ENCODE measurements around the gene C6orf15.
A peak's percentile ranks its signal among the peaks of the same experiment; 100 is the strongest.

The C6orf15 gene

GRCh38 chr6:31154436-31154835, 42.1 kb upstream of the C6orf15 start:
- no peak overlapping the region for H3K4me3 ChIP-seq (ENCODE audit: low read depth, low read length)
- no peak for TF ChIP-seq CTCF (IDR thresholded peaks at IDR 0.05; ENCODE audit: control insufficient read depth, extremely low read depth, insufficient read depth)
- DNase-seq (ENCODE audit: low read depth) = no peak

DNA sequence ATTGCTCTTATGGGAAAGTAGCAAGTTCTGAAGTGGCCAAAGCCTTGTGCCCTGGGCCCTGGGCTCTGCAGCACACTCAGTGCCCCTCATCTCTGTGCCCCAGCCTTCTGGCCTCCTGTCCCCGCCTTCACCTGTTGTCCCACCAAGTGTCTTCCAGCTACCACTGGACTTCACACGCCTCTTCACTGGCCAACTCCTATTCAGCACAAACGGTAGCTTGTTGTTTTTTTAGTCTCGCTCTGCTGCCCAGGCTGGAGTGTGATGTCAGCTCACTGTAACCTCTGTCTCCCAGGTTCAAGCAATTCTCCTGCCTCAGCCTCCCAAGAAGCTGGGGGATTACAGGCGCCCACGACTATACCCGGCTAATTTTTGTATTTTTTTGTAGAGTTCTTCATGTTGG, 40.4 kb upstream of the C6orf15 start:
- no peak overlapping the region for H3K4me3 ChIP-seq (ENCODE audit: low read depth, low read length)
- DNase-seq (ENCODE audit: low read depth) = no peak
- TF ChIP-seq CTCF (IDR thresholded peaks at IDR 0.05; ENCODE audit: control insufficient read depth, extremely low read depth, insufficient read depth) = no peak

- no peak overlapping the region for H3K4me3 ChIP-seq (ENCODE audit: low read depth, low read length)
- TF ChIP-seq CTCF (IDR thresholded peaks at IDR 0.05; ENCODE audit: control insufficient read depth, extremely low read depth, insufficient read depth) = no peak
- peak; percentile 50 for DNase-seq (ENCODE audit: low read depth)
Measured at GRCh38 chr6:31149827-31150447, 37.6 kb upstream of the C6orf15 start.

DNA sequence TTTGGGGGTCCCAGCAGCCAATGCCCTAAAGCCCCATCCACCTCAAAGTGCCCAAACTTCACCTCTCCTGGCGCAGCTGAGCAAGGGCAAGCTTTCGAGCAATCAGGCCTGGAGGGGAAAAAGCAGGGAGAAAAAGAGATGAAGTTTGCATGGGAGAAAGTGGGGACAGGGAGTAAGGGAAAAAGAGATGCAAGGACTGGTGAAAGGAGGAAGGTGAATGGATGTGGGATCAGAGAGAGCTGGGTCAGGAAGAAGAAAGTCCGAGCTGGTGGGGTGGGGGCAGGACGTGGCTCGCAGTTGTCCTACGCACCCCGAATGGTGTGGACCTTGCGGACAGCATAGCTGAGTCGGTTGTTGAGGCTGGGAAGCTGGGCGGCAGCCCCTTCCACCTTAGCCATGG, 33.0 kb upstream of the C6orf15 start:
- no peak for DNase-seq (ENCODE audit: low read depth)
- H3K4me3 ChIP-seq (ENCODE audit: low read depth, low read length) = no peak overlapping the region
- TF ChIP-seq CTCF (IDR thresholded peaks at IDR 0.05; ENCODE audit: control insufficient read depth, extremely low read depth, insufficient read depth) = no peak

DNA sequence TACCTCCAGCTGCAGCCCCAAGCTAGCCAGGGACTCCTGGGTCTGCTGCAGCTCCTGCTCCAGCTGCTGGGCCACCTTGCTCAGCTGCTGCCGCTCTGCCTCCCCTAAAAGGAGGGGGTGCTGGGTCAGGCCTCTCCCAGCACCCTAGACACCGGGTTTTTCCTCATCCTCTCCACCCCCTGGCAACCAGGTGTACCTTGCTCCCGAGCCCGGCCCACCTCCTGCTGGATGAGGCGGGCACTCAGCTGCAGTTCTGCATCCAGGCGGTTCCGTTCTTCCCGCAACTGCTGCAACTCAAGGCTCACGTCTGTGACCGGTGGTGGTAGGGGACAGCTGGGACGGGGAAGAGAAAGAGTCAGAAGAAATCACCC, 32.6 kb upstream of the C6orf15 start:
- H3K4me3 ChIP-seq (ENCODE audit: low read depth, low read length) = no peak overlapping the region
- no peak for DNase-seq (ENCODE audit: low read depth)
- no peak for TF ChIP-seq CTCF (IDR thresholded peaks at IDR 0.05; ENCODE audit: control insufficient read depth, extremely low read depth, insufficient read depth)

DNA sequence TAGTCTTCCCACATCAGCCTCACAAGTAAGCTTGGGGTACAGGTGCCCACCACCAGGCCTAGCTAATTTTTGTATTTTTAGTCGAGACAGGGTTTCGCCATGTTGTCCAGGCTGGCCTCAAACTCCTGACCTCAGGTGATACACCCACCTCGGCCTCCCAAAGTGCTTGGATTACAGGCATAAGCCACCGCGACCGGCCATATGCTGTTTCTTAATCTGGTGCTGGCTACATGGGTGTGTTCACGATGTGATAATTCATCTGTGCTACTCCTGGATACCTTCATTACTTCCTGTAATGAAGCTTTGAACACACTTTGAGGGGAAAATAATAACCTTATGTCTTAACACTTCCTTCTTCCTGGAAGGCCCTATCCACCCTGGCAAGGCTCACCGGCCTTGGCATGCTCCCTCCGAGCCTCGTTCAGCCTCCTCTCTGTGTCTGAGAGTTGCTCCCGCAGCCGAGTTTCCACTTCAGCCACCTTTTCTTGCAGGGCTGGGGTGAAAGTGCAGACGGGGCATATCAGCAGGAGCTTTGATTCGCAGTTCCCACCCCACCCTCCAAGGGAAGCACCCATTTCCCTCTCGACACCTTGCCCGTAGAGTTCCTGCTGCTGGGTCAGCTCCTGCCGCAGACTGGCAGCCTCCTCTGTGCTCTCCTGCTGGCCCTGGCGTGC, 32.1 kb upstream of the C6orf15 start:
- DNase-seq (ENCODE audit: low read depth) = no peak
- H3K4me3 ChIP-seq (ENCODE audit: low read depth, low read length) = no peak overlapping the region
- TF ChIP-seq CTCF (IDR thresholded peaks at IDR 0.05; ENCODE audit: control insufficient read depth, extremely low read depth, insufficient read depth) = no peak

GRCh38 chr6:31143148-31143547, 30.8 kb upstream of the C6orf15 start:
- DNase-seq (ENCODE audit: low read depth) = no peak
- no peak overlapping the region for H3K4me3 ChIP-seq (ENCODE audit: low read depth, low read length)
- TF ChIP-seq CTCF (IDR thresholded peaks at IDR 0.05; ENCODE audit: control insufficient read depth, extremely low read depth, insufficient read depth) = no peak

Measured in LNCaP clone FGC (cell line).